ENCODE data around the gene GTF2F2.

GTF2F2 gene

DNA sequence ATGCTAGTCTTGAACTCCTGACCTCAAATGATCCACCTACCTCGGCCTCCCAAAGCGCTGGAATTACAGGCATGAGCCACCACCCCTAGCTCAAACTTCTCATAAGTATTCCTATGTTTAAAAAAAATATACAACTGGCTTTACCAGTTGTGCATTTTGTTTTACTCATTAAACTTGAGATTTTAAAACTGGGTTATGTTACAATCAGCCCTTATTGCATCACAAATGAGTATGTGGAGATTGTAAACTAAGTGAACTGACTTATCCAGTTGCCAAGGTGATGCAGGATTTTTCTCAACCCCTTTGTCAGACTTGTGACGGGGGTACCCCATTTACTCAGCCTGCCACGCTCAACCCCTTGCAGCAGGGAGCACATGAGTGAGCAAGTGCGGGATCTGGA lies 14.4 kb upstream of the GTF2F2 start:
- TF ChIP-seq, protein P1, sequence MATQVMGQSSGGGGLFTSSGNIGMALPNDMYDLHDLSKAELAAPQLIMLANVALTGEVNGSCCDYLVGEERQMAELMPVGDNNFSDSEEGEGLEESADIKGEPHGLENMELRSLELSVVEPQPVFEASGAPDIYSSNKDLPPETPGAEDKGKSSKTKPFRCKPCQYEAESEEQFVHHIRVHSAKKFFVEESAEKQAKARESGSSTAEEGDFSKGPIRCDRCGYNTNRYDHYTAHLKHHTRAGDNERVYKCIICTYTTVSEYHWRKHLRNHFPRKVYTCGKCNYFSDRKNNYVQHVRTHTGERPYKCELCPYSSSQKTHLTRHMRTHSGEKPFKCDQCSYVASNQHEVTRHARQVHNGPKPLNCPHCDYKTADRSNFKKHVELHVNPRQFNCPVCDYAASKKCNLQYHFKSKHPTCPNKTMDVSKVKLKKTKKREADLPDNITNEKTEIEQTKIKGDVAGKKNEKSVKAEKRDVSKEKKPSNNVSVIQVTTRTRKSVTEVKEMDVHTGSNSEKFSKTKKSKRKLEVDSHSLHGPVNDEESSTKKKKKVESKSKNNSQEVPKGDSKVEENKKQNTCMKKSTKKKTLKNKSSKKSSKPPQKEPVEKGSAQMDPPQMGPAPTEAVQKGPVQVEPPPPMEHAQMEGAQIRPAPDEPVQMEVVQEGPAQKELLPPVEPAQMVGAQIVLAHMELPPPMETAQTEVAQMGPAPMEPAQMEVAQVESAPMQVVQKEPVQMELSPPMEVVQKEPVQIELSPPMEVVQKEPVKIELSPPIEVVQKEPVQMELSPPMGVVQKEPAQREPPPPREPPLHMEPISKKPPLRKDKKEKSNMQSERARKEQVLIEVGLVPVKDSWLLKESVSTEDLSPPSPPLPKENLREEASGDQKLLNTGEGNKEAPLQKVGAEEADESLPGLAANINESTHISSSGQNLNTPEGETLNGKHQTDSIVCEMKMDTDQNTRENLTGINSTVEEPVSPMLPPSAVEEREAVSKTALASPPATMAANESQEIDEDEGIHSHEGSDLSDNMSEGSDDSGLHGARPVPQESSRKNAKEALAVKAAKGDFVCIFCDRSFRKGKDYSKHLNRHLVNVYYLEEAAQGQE (IDR thresholded peaks at IDR 0.05; ENCODE audit: insufficient replicate concordance, low read depth), result no peak
- TF ChIP-seq SPI1 (IDR thresholded peaks at IDR 0.05; ENCODE audit: borderline replicate concordance, low read depth) (no peak), POLR2AphosphoS5 (IDR thresholded peaks at IDR 0.05; ENCODE audit: low read depth) (no peak), GABPA (IDR thresholded peaks at IDR 0.05; ENCODE audit: low read depth) (no peak)
- Histone ChIP-seq H3K4me3 (replicated peaks; ENCODE audit: insufficient read depth, low read length) (no peak overlapping the region), H3K27me3 (ENCODE audit: insufficient read depth, poor library complexity, severe bottlenecking) (no peaks in the 10 kb centered on the region), H3K27ac (replicated peaks) (no peak overlapping the region)
- no peak for DNase-seq (ENCODE audit: low read depth in 1 of 2, low spot score in 1 of 2)

DNA sequence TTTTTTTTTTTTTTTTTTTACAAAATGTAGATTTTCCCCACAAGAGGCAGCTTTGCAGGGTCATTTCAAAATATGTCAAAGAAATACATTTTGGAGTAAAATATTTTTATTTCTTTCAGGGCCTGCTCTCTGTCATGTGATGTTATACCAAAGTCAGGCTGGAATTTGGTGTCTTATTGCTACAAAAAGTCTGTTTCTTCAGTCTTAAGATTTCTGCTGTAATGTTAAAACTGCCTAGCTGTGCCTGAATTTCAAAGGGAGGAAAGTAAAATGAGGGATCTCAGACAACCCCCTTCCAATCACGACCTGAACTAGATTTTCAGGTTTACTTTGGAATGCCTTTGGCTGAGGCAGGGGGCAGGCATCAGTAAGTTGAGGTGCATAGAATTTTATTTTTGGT lies 12.8 kb upstream of the GTF2F2 start:
- H3K4me3 ChIP-seq (replicated peaks; ENCODE audit: insufficient read depth, low read length), result no peak overlapping the region

DNA sequence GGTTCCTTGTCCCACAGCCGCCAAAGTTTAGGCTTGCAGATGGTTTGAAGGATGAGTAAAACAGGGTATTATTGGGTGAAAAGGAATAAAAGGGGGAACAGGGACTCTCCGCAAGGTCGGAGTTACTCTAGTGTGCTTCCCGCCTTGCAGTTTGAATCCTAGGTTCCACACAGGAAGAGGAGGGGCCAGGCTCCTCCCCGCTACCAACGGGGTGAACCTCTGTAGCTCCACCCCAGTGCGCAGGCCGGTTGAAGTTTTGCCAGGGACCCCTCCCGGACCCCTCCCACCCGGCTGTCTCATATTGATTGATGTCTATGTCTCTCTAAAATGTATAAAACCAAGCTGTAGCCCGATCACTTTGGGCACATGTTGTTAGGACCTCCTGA lies 11.6 kb upstream of the GTF2F2 start:
- TF ChIP-seq SPI1 (IDR thresholded peaks at IDR 0.05; ENCODE audit: borderline replicate concordance, low read depth) (no peak), GABPA (IDR thresholded peaks at IDR 0.05; ENCODE audit: low read depth) (no peak), POLR2AphosphoS5 (IDR thresholded peaks at IDR 0.05; ENCODE audit: low read depth) (no peak)
- TF ChIP-seq, protein P2, sequence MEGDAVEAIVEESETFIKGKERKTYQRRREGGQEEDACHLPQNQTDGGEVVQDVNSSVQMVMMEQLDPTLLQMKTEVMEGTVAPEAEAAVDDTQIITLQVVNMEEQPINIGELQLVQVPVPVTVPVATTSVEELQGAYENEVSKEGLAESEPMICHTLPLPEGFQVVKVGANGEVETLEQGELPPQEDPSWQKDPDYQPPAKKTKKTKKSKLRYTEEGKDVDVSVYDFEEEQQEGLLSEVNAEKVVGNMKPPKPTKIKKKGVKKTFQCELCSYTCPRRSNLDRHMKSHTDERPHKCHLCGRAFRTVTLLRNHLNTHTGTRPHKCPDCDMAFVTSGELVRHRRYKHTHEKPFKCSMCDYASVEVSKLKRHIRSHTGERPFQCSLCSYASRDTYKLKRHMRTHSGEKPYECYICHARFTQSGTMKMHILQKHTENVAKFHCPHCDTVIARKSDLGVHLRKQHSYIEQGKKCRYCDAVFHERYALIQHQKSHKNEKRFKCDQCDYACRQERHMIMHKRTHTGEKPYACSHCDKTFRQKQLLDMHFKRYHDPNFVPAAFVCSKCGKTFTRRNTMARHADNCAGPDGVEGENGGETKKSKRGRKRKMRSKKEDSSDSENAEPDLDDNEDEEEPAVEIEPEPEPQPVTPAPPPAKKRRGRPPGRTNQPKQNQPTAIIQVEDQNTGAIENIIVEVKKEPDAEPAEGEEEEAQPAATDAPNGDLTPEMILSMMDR (IDR thresholded peaks at IDR 0.05; ENCODE audit: insufficient read depth, low read length), result no peak
- TF ChIP-seq, protein P1 (IDR thresholded peaks at IDR 0.05; ENCODE audit: insufficient replicate concordance, low read depth), result no peak
- H3K27me3 ChIP-seq (ENCODE audit: insufficient read depth, poor library complexity, severe bottlenecking), result no peaks in the 10 kb centered on the region
- no peak overlapping the region for H3K4me3 ChIP-seq (replicated peaks; ENCODE audit: insufficient read depth, low read length)
- DNase-seq (ENCODE audit: low read depth in 1 of 2, low spot score in 1 of 2), result no peak
- H3K27ac ChIP-seq (replicated peaks), result no peak overlapping the region

More for the DNA sequence above, 12.8 kb upstream of the GTF2F2 start:
- TF ChIP-seq POLR2AphosphoS5 (IDR thresholded peaks at IDR 0.05; ENCODE audit: low read depth) (no peak), GABPA (IDR thresholded peaks at IDR 0.05; ENCODE audit: low read depth) (no peak), SPI1 (IDR thresholded peaks at IDR 0.05; ENCODE audit: borderline replicate concordance, low read depth) (no peak)
- TF ChIP-seq, protein P1 (IDR thresholded peaks at IDR 0.05; ENCODE audit: insufficient replicate concordance, low read depth), result no peak
- TF ChIP-seq, protein P2 (IDR thresholded peaks at IDR 0.05; ENCODE audit: insufficient read depth, low read length), result no peak
- H3K27me3 ChIP-seq (ENCODE audit: insufficient read depth, poor library complexity, severe bottlenecking), result no peaks in the 10 kb centered on the region
- no peak for DNase-seq (ENCODE audit: low read depth in 1 of 2, low spot score in 1 of 2)
- H3K27ac ChIP-seq (replicated peaks), result no peak overlapping the region
